NCI-H526 treated with DMSO at 0.1 percent for 48 hours (cell line): Measurements from ENCODE around the gene GUCA1C.
A peak's percentile ranks its signal among the peaks of the same experiment; 100 is the strongest.

Experiments used
- DNase-seq: peaks from one replicate; lab custom pipeline; 2025; lab: John Stamatoyannopoulos, UW

GUCA1C gene

DNA sequence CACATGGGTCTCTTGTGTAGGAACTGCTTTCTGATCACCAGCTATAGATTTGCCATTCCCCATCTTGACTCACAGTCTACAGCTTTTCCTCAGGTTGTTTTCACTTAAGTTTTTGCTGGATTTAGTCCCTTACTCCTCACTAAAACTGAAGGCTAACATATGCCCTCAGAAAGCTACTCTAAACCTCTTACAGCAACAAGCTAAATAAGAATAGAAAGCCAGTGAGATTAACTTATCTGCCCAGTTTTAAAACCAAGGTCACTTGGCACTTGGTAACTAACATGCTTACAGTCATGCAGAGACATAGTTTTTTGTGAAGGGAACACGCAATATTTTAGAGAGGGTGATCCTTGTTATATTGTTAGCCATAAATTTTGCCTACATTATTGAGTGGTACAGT is at the start of gene GUCA1C:
Gene GUCA1C (minus strand): TSS at position 180 of the 400 bp plus-strand sequence. CDS start 117 bp downstream, at position 63.
- DNase-seq, result no peak

- DNase-seq, result no peak
Measured at GRCh38 chr3:108998436-108998835, 44.8 kb upstream of the GUCA1C start.

DNA sequence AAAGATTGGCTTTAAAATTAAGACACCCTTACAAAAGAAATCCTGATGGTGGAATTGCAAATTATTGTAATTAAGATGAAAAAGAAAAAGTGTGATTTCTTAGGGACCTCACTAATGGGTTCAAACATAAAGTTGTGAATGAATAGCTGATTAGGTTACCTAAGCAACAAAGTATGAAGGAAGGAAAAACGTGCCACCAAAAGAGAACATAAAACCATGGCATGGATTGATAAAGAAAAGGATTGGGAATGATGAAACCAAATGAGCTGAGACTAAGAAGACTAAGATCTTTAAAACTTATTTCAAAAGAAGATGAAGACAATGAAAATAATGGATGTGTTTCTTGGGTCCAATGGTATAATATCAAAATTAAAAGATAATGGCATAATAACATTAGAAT is 32.2 kb upstream of the GUCA1C start:
- no peak for DNase-seq

- DNase-seq, result no peak
Measured at GRCh38 chr3:108983051-108983450, 29.4 kb upstream of the GUCA1C start.

DNA sequence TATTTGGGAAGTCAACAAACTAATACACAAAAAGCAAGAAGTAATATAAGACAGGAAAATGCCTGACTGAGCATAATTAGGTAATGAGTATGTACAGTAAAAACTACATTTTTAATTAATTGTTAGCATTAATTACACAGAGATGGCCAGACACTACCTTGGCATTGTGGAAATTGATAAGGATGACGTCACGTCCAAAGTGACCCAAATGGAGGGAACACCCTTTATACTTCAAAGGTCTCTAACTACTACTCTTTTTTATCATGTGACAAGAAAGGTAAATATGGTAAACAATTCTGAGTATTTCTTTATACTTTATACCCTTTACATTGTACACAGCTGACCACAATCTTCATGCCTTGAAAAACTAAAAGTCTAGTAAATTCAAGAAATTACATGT is 22.4 kb upstream of the GUCA1C start:
- DNase-seq, result no peak

GRCh38 chr3:108973019-108973418 is 19.3 kb upstream of the GUCA1C start:
- DNase-seq, result no peak

GRCh38 chr3:108972482-108972881 is 18.8 kb upstream of the GUCA1C start:
- DNase-seq, result no peak

DNA sequence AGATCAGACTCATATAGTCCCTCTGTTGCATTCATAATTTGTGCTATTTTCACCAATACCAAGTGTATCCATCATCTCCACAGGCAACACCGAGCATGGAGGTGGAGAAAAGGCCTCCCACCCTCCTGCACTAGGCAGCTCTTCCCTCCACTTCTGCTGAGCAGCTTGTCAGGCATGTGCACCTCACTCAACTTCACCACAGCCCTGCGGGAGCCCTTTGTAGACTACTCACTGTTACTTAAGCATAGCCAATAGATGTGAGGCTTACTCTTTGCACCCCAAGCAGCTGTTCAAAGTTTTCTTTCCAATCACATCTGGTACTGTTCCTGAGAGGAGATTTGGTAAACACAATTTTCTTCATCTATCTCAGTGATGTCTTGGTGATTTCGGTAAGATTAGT is 16.9 kb upstream of the GUCA1C start:
- DNase-seq, result no peak

DNA sequence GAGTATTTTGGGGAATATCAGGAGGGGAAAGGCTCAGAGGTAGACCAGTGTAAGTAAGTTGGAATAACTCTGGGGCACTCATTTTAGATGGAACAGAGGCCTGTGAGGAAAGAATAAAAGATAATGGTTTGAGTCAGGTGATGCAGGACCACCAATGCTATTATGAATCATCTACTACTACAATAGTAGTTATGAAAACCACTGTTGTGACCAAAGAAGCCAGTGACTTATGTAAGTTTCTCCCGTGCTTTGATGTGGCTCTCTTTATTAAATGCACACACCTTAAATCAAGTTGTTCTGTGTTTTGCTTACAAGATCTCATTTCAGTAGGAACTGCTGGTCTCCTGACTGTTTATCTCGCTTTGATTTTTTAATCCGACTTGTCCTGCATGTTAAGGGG is 13.1 kb upstream of the GUCA1C start:
- no peak for DNase-seq

DNA sequence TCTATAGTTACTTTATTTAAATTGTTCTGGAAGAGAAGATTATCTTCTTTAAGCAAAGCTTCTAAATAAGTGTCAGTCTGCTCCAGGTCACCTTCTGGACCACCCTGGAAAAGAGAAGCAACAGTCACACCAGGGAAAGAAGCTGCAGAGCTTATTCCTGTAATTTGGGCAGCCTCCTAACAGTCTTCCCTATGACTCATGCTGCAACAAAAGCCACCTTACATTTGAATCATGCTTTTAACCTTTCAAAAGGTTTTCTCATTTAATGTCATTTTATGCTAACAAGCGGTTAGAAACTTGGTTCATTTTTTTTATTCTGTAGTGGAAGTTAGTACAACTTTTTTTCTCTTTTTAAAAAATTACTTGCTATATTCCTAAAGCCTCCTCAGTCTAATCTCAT is 5.3 kb upstream of the GUCA1C start:
- no peak for DNase-seq

GRCh38 chr3:108953210-108953609 is 469 bp downstream of the GUCA1C start:
- DNase-seq, result no peak

- no peak for DNase-seq
Measured at GRCh38 chr3:108951820-108952501, 1.7 kb downstream of the GUCA1C start.

DNA sequence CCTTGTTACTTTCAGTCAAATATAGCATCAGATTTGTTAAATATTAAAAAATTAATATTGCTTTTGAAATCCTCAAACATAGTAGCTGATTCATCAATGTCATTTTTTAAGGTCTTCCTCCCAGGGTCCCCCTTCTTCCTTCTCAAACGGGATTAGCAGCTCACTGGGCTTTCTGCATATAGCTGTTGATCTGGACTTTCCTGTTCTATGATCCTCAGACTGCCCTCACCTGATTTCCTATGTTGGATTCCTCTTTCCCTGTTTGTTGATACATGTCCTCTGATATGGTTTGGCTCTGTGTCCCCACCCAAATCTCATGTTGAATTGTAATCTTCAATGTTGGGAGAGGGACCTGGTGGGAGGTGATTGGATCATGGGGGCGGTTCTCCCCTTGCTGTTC is 5.8 kb downstream of the GUCA1C start:
- no peak for DNase-seq

GRCh38 chr3:108946292-108947285 is 7.1 kb downstream of the GUCA1C start:
- DNase-seq, result no peak

DNA sequence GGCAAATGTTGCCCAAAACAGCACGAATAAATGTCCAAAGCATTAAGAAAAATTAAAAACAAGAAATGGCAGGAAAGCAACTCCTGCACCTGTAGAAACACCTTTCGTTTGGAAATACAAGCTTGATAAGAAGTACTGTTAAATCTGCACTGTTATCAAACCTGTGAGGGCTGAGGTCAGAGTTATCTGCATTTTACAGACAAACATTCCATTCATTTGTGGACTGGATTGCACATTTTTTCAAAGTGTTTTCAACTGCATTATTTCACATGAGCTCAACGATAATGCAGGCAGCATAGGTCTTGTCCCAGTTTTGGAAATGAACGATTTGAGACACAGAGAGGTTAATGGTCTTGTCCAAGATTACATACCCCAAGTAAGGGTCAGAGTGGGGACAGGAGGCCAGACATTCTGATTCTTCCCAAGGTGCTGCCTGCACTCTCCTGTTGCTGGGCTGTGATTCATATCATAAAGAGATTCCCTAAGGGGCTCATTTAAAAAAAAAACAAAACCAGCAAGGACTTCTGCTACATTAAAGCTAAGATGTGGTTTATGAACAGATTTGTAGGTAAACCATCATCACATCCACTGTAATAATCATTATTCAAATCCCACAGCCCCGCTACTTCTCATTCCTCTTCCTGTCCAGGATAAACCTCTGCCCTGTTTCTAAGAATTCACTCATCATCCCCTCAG is 13.0 kb downstream of the GUCA1C start:
- no peak for DNase-seq

DNA sequence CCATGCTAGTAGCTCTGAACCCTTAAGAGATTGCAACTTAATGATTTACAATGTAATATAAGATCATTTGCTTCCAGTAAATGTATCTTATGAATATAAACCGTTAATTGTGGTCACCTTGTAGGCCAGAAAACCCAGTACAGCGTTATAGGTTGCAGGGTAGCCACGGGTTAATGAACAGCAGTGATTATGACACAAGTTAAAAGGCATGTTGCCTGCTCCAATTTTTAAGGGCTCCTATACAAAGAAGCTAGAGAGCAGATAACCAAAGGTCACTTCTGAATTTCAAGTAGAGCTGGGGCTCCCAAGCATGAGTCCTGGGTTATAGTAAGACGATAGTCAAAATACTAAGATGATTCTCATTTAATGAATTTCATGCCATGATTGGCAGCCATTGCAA is 13.5 kb downstream of the GUCA1C start:
- DNase-seq, result no peak

DNA sequence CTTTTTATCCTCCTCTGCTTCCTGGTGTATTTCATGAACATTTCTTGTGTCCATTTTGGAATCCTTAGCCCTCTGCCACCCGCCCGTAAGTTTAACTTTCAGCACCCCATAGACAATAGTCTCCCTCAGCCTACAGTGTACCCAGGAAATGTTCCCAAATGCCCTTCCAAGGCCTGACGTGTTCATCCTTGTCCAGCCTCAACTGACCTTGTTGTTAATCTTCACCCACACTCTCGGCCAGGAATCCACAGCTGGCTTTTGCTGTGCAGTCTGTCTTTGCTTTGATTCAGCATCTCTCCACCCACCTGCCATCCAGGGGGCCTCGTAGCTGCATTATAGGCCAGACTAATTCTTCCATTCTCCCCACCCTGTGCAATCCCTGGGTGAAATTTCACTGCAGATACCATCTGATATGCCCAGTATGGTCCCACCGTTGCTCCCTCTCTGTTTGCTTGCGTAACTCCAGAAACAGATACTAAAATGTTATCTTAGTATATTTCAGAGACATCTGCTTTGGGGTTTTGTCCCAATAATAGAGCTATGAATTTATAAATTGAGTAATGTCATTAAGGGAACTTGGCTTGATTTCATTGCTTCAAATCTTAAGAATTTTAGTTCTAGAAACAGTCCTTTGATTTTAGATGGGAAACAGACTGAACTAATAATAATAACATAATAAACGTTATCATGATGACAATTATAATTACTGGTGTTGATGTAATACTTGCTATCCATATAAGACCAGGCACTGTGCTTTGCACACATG is 16.6 kb downstream of the GUCA1C start:
- DNase-seq, result no peak

DNA sequence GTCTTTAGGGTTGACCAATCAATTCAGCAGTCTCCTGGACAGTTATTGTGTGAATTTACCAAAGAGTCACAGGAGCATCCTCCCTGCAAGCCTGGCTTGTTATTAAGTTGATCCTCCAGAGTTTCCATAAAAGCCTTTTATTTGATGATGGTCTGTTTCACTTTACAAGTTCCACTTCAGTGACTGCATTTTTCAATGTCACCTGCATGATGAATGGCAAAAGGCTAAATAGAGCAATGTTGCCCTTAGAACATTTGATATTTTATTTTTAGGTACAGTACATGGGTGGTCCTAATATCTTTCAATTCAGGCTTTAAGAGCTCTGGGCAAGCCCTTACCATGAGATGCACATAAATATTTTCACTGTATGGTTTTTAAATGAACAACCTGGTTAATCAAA is 22.6 kb downstream of the GUCA1C start:
- no peak for DNase-seq

GRCh38 chr3:108918866-108919265 is 34.8 kb downstream of the GUCA1C start:
- no peak for DNase-seq

DNA sequence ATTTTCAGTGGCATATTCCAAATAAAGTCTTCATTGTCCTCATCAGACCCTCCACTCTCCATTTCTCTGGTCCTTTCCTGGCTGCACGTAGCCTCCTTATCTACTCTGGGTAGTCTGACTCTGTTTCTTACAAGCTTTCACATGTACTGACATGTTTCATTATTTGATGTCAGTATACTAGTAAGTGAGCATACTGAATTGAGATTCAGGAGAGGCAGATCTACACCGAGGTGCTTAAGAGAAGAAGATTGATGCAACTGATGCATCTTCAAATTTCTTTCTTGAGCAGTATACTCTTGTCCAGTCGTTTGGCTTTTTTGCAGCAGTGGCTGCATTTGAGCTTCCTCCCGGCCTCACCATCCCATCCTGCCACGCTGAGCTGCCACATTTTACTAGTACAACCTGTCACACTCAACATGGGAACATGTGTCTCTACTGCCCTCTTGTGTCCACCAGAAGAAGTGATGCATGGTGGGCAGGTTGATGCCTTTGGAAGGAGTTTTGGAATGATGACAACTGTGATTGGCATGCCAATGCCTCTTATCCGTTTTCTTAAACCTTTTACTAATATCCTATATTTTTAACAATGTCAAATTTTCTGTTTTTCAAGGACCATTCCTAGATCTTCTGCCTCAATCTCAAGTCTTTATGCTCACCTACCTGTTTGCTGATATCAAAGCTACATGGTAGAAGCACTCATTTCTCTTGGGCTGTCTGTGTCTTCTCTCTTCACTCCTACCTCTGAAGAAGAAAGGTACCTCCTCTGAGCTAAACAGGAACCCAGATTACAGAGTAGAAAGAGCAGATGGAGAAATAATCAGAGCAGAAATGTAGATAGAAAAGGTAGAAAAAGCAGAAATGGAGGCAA is 38.7 kb downstream of the GUCA1C start:
- DNase-seq, result peak; percentile 27

GRCh38 chr3:108909799-108910198 is 43.9 kb downstream of the GUCA1C start:
- DNase-seq, result no peak
